H1 (cell line): ENCODE results near the gene OR10AD1. TPM values are rescaled to one million over a fixed set of nuclear protein-coding genes. Genes with fewer than 3 reads are reported as not detected.

Experiments
- CTCF ChIA-PET: fragments of 300-600 bp; sonication (Branson Sonifier 250); formaldehyde crosslinking; loops from one replicate; lab custom pipeline; 2021; ENCODE audit not compliant: partially characterized antibody; lab: Charles Lee
- POLR2A ChIA-PET: fragments of 300-600 bp; sonication (Branson Sonifier 250); formaldehyde crosslinking; loops from one replicate; lab custom pipeline; 2021; ENCODE audit warnings: inconsistent platforms; ENCODE audit not compliant: partially characterized antibody; lab: Charles Lee
- DNase-seq, 2 experiments: peaks; one replicate each; pipeline versions ENCODE4 v3.0.0 to v3.0.0-alpha.2; 2010 to 2022; ENCODE audit warnings: low spot score in 2 of 2, low read depth in 1 of 2, mixed read lengths in 1 of 2
- FAIRE-seq: peaks from 2 replicates; lab custom pipeline; 2011; peaks lifted over from hg19 to GRCh38; lab: Jason Lieb, UNC
- H2AFZ ChIP-seq: 2 replicates; pipeline ENCODE4 v1.8.1; 2012; ENCODE audit warnings: low read length, inconsistent platforms
- H2AK5ac ChIP-seq: 2 replicates; pipeline ENCODE4 v1.6.1; 2013; ENCODE audit warnings: low read depth, low read length
- H2BK120ac ChIP-seq: replicated peaks from 2 replicates; pipeline ENCODE3; 2013; ENCODE audit warnings: low read depth, low read length, inconsistent platforms
- H2BK12ac ChIP-seq: 2 replicates; pipeline ENCODE4 v1.6.1; 2013; ENCODE audit warnings: low read depth, low read length
- H2BK15ac ChIP-seq: 2 replicates; pipeline ENCODE4 v1.6.1; 2013; ENCODE audit warnings: low read length
- H2BK20ac ChIP-seq: 2 replicates; pipeline ENCODE4 v1.6.1; 2013; ENCODE audit warnings: low read length
- H2BK5ac ChIP-seq: 2 replicates; pipeline ENCODE4 v1.6.1; 2013; ENCODE audit warnings: low read depth, low read length
- H3K14ac ChIP-seq: 2 replicates; pipeline ENCODE4 v1.6.1; 2013; ENCODE audit warnings: inconsistent platforms; ENCODE audit not compliant: insufficient read length
- H3K18ac ChIP-seq: 2 replicates; pipeline ENCODE4 v1.6.1; 2013; ENCODE audit warnings: low read length; ENCODE audit errors: extremely low read depth
- H3K23ac ChIP-seq: 2 replicates; pipeline ENCODE4 v1.6.1; 2013; ENCODE audit warnings: inconsistent platforms; ENCODE audit not compliant: insufficient read length
- H3K23me2 ChIP-seq: 2 replicates; pipeline ENCODE4 v1.6.1; 2013; ENCODE audit warnings: low read depth, low read length
- H3K27ac ChIP-seq: 2 replicates; pipeline ENCODE4 v1.6.1; 2011; ENCODE audit warnings: low read depth, low read length, inconsistent platforms
- H3K27me3 ChIP-seq, 4 experiments: replicated peaks in 1 of 4; 1 replicate in 1 of 4; 2 replicates in 3 of 4; pipeline versions ENCODE4 v1.6.1 to v1.8.1; 2011 to 2013; ENCODE audit warnings: low read length in 3 of 4, mild to moderate bottlenecking in 3 of 4, inconsistent platforms in 2 of 4, mixed read lengths in 2 of 4, moderate library complexity in 1 of 4; ENCODE audit not compliant: control insufficient read depth in 3 of 4, insufficient read depth in 3 of 4; ENCODE audit errors: extremely low read depth in 1 of 4
- H3K36me3 ChIP-seq, 4 experiments: 2 replicates each; pipeline versions ENCODE4 v1.6.1 to v1.8.1; 2011 to 2013; ENCODE audit warnings: mild to moderate bottlenecking in 4 of 4, low read length in 3 of 4, moderate library complexity in 2 of 4, control low read depth in 1 of 4, inconsistent platforms in 1 of 4; ENCODE audit not compliant: insufficient read depth in 4 of 4, control insufficient read depth in 2 of 4
- H3K4ac ChIP-seq: replicated peaks from 2 replicates; pipeline ENCODE3; 2013; ENCODE audit warnings: low read length, low read depth, mixed read lengths, inconsistent platforms; ENCODE audit not compliant: insufficient read length
- H3K4me1 ChIP-seq, 4 experiments: replicated peaks in 1 of 4; 1 replicate in 1 of 4; 2 replicates in 3 of 4; pipeline versions ENCODE4 v1.6.1 to v1.8.1; 2011 to 2013; ENCODE audit warnings: low read length in 3 of 4, inconsistent platforms in 2 of 4, mixed read lengths in 1 of 4; ENCODE audit not compliant: insufficient read depth in 4 of 4, control insufficient read depth in 3 of 4
- H3K4me2 ChIP-seq, 2 experiments: 2 replicates each; pipeline versions ENCODE4 v1.6.1 to v1.8.1; 2011 to 2013; ENCODE audit warnings: low read depth in 2 of 2, low read length in 2 of 2, control low read depth in 1 of 2, inconsistent platforms in 1 of 2, mild to moderate bottlenecking in 1 of 2; ENCODE audit not compliant: insufficient read depth in 1 of 2
- H3K4me3 ChIP-seq, 4 experiments: fragments of 200-600, 300-600 bp in 1 of 4; sonication (generic), shearing (Covaris generic), sonication (Bioruptor Twin) in 1 of 4; 2 replicates each; pipeline versions ENCODE4 v1.5.1 to v1.8.1; 2011 to 2016; ENCODE audit warnings: low read length in 4 of 4, low read depth in 3 of 4, control low read depth in 2 of 4, inconsistent platforms in 2 of 4, mild to moderate bottlenecking in 2 of 4, mixed read lengths in 1 of 4, moderate library complexity in 1 of 4; ENCODE audit not compliant: insufficient read depth in 2 of 4; ENCODE audit errors: extremely low read depth in 1 of 4
- H3K56ac ChIP-seq: replicated peaks from 2 replicates; pipeline ENCODE3; 2013; ENCODE audit warnings: low read depth, mild to moderate bottlenecking, mixed read lengths, low read length, inconsistent platforms; ENCODE audit not compliant: insufficient read length
- H3K79me1 ChIP-seq: 2 replicates; pipeline ENCODE4 v1.6.1; 2013; ENCODE audit warnings: low read depth, low read length, control low read depth
- H3K79me2 ChIP-seq, 2 experiments: 2 replicates each; pipeline versions ENCODE4 v1.6.1 to v1.8.1; 2012 to 2013; ENCODE audit warnings: low read length in 2 of 2, mild to moderate bottlenecking in 2 of 2, inconsistent platforms in 1 of 2; ENCODE audit not compliant: insufficient read depth in 2 of 2, control insufficient read depth in 1 of 2
- H3K9ac ChIP-seq, 4 experiments: replicated peaks in 1 of 4; 1 replicate in 1 of 4; 2 replicates in 3 of 4; pipeline versions ENCODE4 v1.6.1 to v1.8.1; 2011 to 2013; ENCODE audit warnings: low read depth in 3 of 4, low read length in 3 of 4, control low read depth in 2 of 4, mild to moderate bottlenecking in 2 of 4, moderate library complexity in 2 of 4, inconsistent platforms in 1 of 4; ENCODE audit errors: extremely low read depth in 1 of 4
- H3K9me3 ChIP-seq, 2 experiments: 2 replicates each; pipeline versions ENCODE4 v1.6.1 to v1.8.1; 2012 to 2013; ENCODE audit warnings: mild to moderate bottlenecking in 2 of 2, moderate library complexity in 2 of 2, control low read depth in 1 of 2, inconsistent platforms in 1 of 2, low read depth in 1 of 2, low read length in 1 of 2, mixed read lengths in 1 of 2; ENCODE audit not compliant: insufficient read depth in 2 of 2
- H4K20me1 ChIP-seq, 2 experiments: replicated peaks in 1 of 2; 2 replicates each; pipeline versions ENCODE3 to v1.8.1; 2011 to 2013; ENCODE audit warnings: inconsistent platforms in 2 of 2, low read length in 2 of 2, mild to moderate bottlenecking in 1 of 2; ENCODE audit not compliant: insufficient read depth in 2 of 2, control insufficient read depth in 1 of 2
- H4K5ac ChIP-seq: 2 replicates; pipeline ENCODE4 v1.6.1; 2013; ENCODE audit warnings: low read length, low read depth, mixed read lengths, inconsistent platforms; ENCODE audit not compliant: insufficient read length
- H4K8ac ChIP-seq: 2 replicates; pipeline ENCODE4 v1.8.0; 2013; ENCODE audit warnings: mild to moderate bottlenecking, moderate library complexity, low read length, inconsistent platforms; ENCODE audit not compliant: insufficient read depth; ENCODE audit errors: extremely low read depth
- H4K91ac ChIP-seq: replicated peaks from 2 replicates; pipeline ENCODE3; 2013; ENCODE audit warnings: low read length, mixed read lengths, inconsistent platforms; ENCODE audit not compliant: insufficient read length
- BCL11A ChIP-seq, 2 experiments: IDR thresholded peaks; one replicate each; pipeline ENCODE4 v1.6.1; 2011; ENCODE audit warnings: low read depth in 2 of 2, low read length in 2 of 2, mild to moderate bottlenecking in 2 of 2
- EGR1 ChIP-seq: IDR thresholded peaks from 2 replicates; pipeline ENCODE4 v1.6.1; 2011; ENCODE audit warnings: low read depth, low read length, borderline replicate concordance
- MAFK ChIP-seq: IDR thresholded peaks from 2 replicates; pipeline ENCODE4 v1.6.1; 2012; ENCODE audit warnings: low read depth, mild to moderate bottlenecking, improper control_type of control experiment, low read length
- TAF7 ChIP-seq: optimal IDR thresholded peaks from 2 replicates; pipeline ENCODE3; 2011; ENCODE audit warnings: low read depth, mild to moderate bottlenecking, inconsistent platforms, low read length, moderate library complexity, borderline replicate concordance
- WGBS, 2 experiments: shearing (Covaris generic) in 1 of 2; methylation state at CpG; one replicate each; pipeline versions ENCODE4 v1.1.6 to v1.1.7; 2013 to 2015; ENCODE audit warnings: low lambda C conversion rate in 2 of 2, mixed read lengths in 2 of 2, inconsistent platforms in 1 of 2, low coverage in 1 of 2, missing lambda C conversion rate in 1 of 2; ENCODE audit not compliant: insufficient replicate concordance in 2 of 2, insufficient coverage in 1 of 2, insufficient read length in 1 of 2; ENCODE audit errors: extremely low coverage in 1 of 2, missing lambda C conversion rate in 1 of 2; 5-methylcytosine and 5-hydroxymethylcytosine counted together
- polyA plus RNA-seq, 7 experiments: library from polyadenylated mRNA; depleted of rRNA in 3 of 7; stranded (reverse) in 5 of 7; unstranded in 2 of 7; fragments of >200 nt in 5 of 7; fragments of 200-250 nt in 2 of 7; gene quantifications; 1 replicate in 5 of 7; 2 replicates in 1 of 7; 4 replicates in 1 of 7; pipeline versions ENCODE4 v1.2.1 to v1.2.3, GENCODE V29; 2011 to 2013; ENCODE audit warnings: missing spikeins in 2 of 7, mixed read lengths in 2 of 7
- total RNA-seq: library from RNA; stranded (reverse); fragmentation: NEBNext Ultra II Directional; extraction: Animal tissue kit (Norgen Biotek cat#: 25700); gene quantifications from 2 replicates; pipeline ENCODE4 v1.2.1, GENCODE V29; 2021

OR10AD1 gene
- total and polyA plus RNA-seq, 2 of the 8 experiments (the other 6 are each of a cell fraction or from before 2014, with no cell fraction given): not detected

GRCh38 chr12:48180424-48180823, 22.7 kb downstream of the OR10AD1 start:
- no peak overlapping the region for H3K23ac ChIP-seq
- ChIA-PET CTCF (interaction anchor here (0.8 to 5.7 kb wide), 3 partner anchors 8 to 75 kb away, joined by 3 to 40 read pairs (median 12); partner anchors contain the start of gene SENP1), POLR2A (interaction anchor here (1.2 to 1.3 kb wide), 2 partner anchors 17 to 25 kb away, joined by 4 read pairs; no protein-coding TSS in a partner anchor)
- H3K36me3 ChIP-seq: no peaks in the 10 kb centered on the region
- no peak overlapping the region for H2AK5ac ChIP-seq
- no peak overlapping the region for H3K4me3 ChIP-seq
- H3K9me3 ChIP-seq: no peaks in the 10 kb centered on the region; a peak in 1 of 4 replicates
- H3K56ac ChIP-seq: no peak overlapping the region
- no peak overlapping the region for H3K14ac ChIP-seq
- no peak overlapping the region for H2AFZ ChIP-seq
- H4K91ac ChIP-seq: no peak overlapping the region
- H2BK120ac ChIP-seq: no peak overlapping the region
- no peak overlapping the region for H2BK12ac ChIP-seq
- no peak overlapping the region for H2BK15ac ChIP-seq
- no peak for DNase-seq
- H3K79me1 ChIP-seq: no peaks in the 10 kb centered on the region
- H2BK5ac ChIP-seq: no peak overlapping the region
- H3K4me2 ChIP-seq: no peak overlapping the region
- FAIRE-seq: no peak
- H4K8ac ChIP-seq: no peak overlapping the region
- no peak overlapping the region for H3K27ac ChIP-seq
- 75% methylated on average over 1 of the region's 1 CpG; no CpG with 5 or more reads in 1 of the 2 experiments for WGBS, 2 experiments
- no peaks in the 10 kb centered on the region for H4K20me1 ChIP-seq
- no peak overlapping the region for H3K9ac ChIP-seq
- H3K27me3 ChIP-seq: peaks cover 8 to 32% (median 20%) of the 10 kb centered on the region in 4 experiments
- H4K5ac ChIP-seq: no peak overlapping the region
- no peaks in the 10 kb centered on the region for H3K79me2 ChIP-seq
- H3K4ac ChIP-seq: no peak overlapping the region
- H3K4me1 ChIP-seq: peaks cover 8 to 13% (median 11%) of the 10 kb centered on the region in 4 experiments; a peak in 6 of 7 replicates
- H3K23me2 ChIP-seq: peaks cover 16% of the 10 kb centered on the region; the same call in 1 of the 2 replicates
- no peak overlapping the region for H3K18ac ChIP-seq
- no peak overlapping the region for H2BK20ac ChIP-seq
- TF ChIP-seq BCL11A (IDR thresholded peaks at IDR 0.05; ENCODE audit: low read depth in 2 of 2, low read length in 2 of 2) (no peak), TAF7 (no peak), MAFK (no peak), EGR1 (no peak)
